Keratinocyte (primary cell): ENCODE data around the gene ZMIZ1.

Experiments
- EZH2 ChIP-seq: IDR thresholded peaks from one replicate; pipeline ENCODE4 v1.6.1; 2012; ENCODE audit warnings: inconsistent platforms, mild to moderate bottlenecking, low read length, moderate library complexity
- TF ChIP-seq, protein P1 (sequence below), 3 experiments: IDR thresholded peaks in 1 of 3; conservative IDR thresholded peaks in 1 of 3; optimal IDR thresholded peaks in 1 of 3; 2 replicates in 2 of 3; 3 replicates in 1 of 3; pipeline versions ENCODE3 to v1.5.1; 2011; ENCODE audit warnings: low read length in 3 of 3, mild to moderate bottlenecking in 3 of 3, moderate library complexity in 2 of 3, control low read depth in 1 of 3, inconsistent platforms in 1 of 3; ENCODE audit not compliant: insufficient read depth in 2 of 3; ENCODE audit errors: extremely low read depth in 1 of 3

DNA sequence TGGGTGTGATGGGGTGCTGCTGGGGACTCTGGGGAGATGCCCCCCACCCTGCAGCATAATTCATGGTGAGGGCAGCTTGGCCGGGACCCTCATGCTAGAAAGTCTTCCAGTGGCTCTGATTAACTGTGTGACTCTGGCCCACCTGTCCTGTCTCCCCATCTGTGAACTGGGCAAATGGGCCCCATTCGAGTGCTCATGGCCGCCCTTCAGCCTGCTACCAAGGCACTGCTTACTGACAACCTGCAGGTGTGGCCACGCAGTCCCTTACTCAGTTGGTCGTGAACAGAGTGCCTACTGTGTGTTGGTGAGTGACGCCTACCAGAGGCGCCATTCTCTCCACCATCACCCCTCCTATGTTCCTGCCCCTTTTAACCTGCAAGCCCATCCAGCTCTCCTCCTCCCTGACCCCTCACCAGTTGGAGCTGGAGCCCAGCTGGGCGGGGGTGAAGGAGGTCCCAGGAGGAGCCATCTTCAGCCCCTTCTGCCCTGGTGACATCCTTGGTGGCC lies 109.4 kb downstream of the ZMIZ1 start:
- TF ChIP-seq, protein P1, sequence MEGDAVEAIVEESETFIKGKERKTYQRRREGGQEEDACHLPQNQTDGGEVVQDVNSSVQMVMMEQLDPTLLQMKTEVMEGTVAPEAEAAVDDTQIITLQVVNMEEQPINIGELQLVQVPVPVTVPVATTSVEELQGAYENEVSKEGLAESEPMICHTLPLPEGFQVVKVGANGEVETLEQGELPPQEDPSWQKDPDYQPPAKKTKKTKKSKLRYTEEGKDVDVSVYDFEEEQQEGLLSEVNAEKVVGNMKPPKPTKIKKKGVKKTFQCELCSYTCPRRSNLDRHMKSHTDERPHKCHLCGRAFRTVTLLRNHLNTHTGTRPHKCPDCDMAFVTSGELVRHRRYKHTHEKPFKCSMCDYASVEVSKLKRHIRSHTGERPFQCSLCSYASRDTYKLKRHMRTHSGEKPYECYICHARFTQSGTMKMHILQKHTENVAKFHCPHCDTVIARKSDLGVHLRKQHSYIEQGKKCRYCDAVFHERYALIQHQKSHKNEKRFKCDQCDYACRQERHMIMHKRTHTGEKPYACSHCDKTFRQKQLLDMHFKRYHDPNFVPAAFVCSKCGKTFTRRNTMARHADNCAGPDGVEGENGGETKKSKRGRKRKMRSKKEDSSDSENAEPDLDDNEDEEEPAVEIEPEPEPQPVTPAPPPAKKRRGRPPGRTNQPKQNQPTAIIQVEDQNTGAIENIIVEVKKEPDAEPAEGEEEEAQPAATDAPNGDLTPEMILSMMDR (optimal IDR thresholded peaks at IDR 0.05 in 1 of 3, IDR thresholded peaks at IDR 0.05 in 1 of 3, conservative IDR thresholded peaks at IDR 0.05 in 1 of 3; ENCODE audit: extremely low read depth in 1 of 3, insufficient read depth in 2 of 3, low read length in 3 of 3), result no peak
- TF ChIP-seq EZH2, result no peak
